ENCODE results near the gene WFDC10A.
A peak's percentile ranks its signal among the peaks of the same experiment; 100 is the strongest.
"Not testable (repeated sequence)": the region's sequence is repeated elsewhere in the genome, so short reads cannot be mapped to it uniquely, and the experiment has no call there.

WFDC10A gene

DNA sequence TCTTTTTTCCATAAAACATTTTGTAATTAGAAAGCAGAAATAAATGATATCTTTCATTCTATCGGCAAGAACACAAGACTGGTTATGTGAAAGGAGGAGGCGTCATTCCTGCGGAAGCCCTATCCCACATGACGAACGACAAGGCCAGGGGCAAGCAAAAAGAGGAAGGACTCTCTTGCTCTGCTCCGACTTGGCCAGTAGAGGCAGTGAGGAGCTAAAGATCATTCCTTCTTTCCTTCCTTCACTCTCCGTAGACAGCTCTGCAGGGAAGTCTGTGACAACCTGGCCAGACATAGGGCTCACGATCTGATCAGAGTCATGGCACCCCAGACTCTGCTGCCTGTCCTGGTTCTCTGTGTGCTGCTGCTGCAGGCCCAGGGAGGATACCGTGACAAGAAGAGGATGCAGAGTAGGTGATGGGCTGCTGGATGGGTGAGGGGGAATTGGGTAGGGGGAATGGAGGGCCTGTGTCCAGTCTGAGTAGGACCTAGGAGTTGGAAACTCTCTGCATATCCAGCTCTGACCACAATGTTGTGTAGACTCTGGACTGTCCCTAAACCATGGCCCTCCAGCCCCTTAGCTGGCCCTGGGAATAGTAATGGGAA, at the start of gene WFDC10A:
Gene WFDC10A (plus strand): TSS at position 244 of the 605 bp plus-strand sequence. CDS start 75 bp downstream, at position 319.
- peak; percentile 16 for DNase-seq

- no peak for DNase-seq
Observed at GRCh38 chr20:45581702-45582101, 47.8 kb upstream of the WFDC10A start.

DNA sequence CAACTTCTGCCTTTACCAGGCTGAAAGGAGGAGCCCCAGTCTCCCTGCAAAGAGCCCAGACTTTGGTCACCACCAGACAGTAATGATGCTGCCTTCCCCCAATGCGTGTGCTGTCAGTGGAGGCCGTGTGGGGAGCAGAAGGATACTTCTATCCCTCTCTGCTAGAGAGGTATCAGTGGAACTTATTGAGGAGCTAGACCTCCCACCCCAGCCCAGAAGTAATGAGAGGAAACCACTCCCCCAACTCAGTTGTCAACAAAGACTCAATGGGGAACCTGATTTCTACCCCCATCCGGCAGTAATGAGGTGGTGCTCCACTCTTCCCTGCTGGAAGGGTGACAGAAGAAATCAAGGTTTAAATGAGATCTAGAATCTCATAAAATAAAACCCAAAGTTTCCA, 46.0 kb upstream of the WFDC10A start:
- DNase-seq = no peak

DNA sequence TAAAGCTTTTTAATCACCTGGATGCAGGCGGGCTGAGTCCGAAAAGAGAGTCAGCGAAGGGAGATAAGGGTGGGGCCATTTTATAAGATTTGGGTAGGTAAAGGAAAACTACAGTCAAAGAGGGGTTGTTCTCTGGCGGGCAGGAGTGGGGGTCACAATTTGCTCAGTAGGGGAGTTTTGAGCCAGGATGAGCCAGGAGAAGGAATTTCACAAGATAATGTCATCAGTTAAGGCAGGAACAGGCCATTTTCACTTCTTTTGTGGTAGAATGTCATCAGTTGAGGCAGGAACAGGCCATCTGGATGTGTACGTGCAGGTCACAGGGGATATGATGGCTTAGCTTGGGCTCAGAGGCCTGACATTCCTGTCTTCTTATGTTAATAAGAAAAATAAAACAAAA, 45.2 kb upstream of the WFDC10A start:
- DNase-seq = not testable (repeated sequence)

DNA sequence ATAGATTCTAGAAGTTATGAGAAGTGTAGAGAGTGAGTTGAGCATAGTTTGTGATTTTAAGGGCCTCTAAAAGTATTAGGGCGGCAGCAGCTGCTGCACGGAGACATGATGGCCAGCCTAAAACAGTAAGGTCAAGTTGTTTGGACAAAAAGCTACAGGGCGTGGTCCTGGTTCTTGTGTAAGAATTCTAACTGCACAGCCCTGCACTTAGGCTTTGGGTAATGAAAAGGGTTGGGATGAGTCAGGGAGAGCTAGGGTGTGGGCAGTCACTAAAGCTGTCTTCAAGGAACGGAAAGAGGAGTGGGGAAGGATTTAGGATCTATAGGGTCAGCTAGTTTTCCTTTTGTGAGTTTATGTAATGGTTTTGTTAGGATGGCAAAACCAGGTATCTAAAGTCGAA, 43.6 kb upstream of the WFDC10A start:
- DNase-seq = not testable (repeated sequence)

DNA sequence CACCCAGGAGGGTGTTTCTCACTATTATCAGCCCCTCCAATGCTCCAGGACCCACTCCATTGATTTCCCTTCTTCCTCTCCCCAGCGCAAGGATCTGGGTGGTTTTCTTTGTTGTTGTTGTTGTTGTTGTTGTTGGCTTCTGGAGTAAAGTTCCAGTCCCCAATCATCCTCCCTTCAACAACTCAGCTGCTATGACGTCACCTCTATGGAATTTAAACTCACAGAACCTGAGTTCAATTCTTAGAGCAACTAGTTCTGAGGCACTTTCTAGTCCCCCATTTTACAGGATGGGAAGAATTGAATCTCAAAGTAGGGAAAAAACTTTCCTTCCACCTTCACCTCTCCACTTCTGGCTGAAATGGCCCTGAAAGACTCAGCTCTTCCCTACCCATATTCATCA, 40.7 kb upstream of the WFDC10A start:
- DNase-seq = no peak

GRCh38 chr20:45589725-45590124, 39.8 kb upstream of the WFDC10A start:
- no peak for DNase-seq

GRCh38 chr20:45592574-45593189, 36.9 kb upstream of the WFDC10A start:
- DNase-seq = peak; percentile 41

GRCh38 chr20:45593498-45593897, 36.0 kb upstream of the WFDC10A start:
- no peak for DNase-seq

- no peak for DNase-seq
Observed at GRCh38 chr20:45595235-45595634, 34.3 kb upstream of the WFDC10A start.

GRCh38 chr20:45607810-45608209, 21.7 kb upstream of the WFDC10A start:
- no peak for DNase-seq

DNA sequence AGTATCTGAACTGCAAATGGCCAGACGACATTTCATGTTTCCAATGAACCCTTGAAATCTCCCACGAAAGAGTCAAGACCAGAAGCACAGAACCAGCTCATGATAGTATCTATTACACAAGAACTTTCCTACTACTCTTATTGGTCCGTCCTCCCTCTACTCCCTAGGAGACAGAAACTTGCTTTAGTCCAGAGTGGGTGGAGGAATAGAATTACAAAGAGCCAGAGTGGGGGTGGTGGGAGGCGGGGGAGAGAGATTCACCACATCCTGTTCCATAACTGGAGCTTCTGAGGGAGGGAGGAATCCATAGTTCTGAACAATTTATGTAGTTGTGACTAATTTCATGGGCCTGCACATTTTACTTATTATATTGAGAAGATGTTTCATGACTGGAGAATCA, 18.5 kb upstream of the WFDC10A start:
- no peak for DNase-seq

- DNase-seq = no peak
Observed at GRCh38 chr20:45612314-45612713, 17.2 kb upstream of the WFDC10A start.

DNA sequence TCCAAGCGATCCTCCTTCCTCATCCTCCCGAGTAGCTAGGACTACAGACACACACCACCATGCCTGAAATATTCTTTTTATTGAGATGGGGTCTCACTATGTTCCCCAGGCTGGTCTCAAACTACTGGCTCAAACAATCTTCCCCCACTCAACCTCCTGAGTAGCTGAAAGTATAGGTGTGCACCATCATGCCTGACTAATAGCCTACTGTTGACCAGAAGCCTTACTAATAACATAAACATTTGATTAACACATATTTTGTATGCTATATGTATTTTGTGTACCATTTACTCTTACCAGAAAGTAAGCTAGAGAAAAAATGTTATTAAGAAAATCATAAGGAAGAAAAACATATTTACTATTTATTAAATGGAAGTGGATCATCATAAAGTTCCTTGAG, 11.9 kb upstream of the WFDC10A start:
- DNase-seq = no peak

- no peak for DNase-seq
Observed at GRCh38 chr20:45621593-45621992, 7.9 kb upstream of the WFDC10A start.

DNA sequence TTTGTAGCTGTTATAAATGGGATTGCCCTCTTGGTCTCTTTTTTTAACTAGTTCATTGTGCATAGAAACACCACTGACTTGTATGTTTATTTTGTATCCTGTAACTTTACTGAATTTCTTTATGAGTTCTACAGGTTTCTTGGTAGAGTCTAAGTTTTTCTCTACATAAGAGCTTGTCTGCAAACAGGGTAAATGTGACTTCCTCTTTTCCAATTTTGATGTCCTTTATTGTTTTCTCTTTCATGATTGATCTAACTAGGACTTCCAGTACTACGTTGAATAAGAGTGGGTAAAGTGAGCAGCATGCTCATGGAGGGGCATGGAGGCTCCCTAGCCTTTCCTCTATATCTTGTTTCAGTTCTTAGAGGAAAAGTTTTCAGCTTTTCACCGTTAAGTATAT, 3.0 kb upstream of the WFDC10A start:
- DNase-seq = no peak

DNA sequence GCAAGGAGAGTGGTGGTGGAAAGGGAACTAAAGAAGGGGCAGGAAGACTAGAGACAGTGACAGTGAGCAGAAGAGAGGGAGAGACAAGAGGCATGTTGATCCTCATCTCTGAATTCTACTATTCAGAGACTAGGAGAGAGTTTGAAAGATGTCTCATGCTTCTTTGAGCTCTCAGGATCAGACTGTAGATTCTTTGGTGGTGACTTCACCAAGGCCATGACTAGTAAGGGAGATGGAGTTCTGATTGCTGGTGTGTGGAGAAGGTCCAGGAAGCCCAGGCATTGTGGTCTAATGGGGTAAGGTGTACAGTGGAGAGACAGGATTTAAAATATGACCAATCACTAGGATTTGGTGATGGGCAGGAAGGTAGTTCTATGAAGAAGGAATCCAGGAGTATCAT, 832 bp downstream of the WFDC10A start:
- DNase-seq = no peak

GRCh38 chr20:45631184-45631583, 1.6 kb downstream of the WFDC10A start, which contains the start of gene WFDC9:
Gene WFDC9 (minus strand): TSS chr20:45631284. CDS start chr20:45610181, 21,103 bp downstream.
- DNase-seq = no peak

GRCh38 chr20:45636513-45636912, 7.0 kb downstream of the WFDC10A start:
- no peak for DNase-seq

DNA sequence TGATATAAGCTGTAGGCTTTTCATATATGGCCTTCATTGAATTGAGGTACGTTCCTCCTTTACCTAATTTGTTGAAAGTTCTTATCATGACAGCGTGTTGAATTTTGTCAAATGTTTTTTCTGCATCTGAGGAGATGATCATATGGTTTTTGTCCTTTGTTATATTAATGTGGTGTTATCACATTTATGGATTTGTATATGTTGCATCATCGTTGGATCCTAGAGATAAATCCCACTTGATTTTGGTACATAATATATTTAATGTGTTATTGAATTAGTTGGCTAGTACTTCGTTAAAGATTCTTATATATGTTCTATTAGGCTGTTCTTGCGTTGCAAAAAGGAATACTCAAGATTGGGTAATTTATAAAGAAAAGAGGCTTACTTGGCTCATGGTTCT, 10.1 kb downstream of the WFDC10A start:
- no peak for DNase-seq

DNA sequence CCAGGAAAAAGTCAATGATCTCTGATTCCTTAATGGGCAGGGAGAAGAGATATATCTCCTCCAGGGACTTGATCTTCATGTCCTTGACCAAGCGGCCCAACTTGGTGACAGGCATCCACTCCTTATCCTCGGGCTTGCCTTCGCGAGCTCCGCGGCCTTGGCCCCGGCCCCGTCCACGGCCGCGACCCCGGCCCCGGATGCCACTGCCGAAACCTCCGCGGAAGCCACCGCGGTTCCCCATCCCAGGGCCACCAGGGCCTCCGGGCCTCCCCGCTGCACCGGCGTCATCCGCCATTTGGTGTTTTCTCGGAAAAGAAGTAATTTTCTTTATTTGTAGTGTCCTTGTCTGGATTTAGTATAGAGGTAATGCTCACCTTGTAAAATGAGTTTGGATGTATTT, 11.5 kb downstream of the WFDC10A start:
- not testable (repeated sequence) for DNase-seq

DNA sequence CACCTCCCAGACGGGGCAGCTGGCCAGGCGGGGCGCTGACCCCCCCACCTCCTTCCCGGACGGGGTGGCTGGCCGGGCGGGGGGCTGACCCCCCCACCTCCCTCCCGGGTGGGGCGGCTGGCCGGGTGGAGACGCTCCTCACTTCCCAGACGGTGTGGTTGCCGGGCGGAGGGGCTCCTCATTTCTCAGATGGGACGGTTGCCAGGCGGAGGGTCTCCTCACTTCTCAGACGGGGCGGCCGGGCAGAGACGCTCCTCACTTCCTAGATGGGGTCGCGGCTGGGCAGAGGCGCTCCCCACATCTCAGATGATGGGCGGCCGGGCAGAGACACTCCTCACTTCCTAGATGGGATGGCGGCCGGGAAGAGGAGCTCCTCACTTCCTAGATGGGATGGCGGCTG, 16.3 kb downstream of the WFDC10A start:
- not testable (repeated sequence) for DNase-seq

GRCh38 chr20:45646875-45647274, 17.3 kb downstream of the WFDC10A start:
- no peak for DNase-seq

GRCh38 chr20:45647441-45648050, 18.0 kb downstream of the WFDC10A start:
- DNase-seq = no peak

All from CD4-positive, alpha-beta T cell treated with Interleukin-21 for 1 hour (primary cell).